Lower leg skin (tissue), 3 donors: ENCODE measurements around the gene TTYH2.

Source experiments
- POLR2A ChIP-seq, 2 donors: fragments of 450-650 bp; IDR thresholded peaks; one replicate each; pipeline ENCODE4 v1.6.1; 2016 to 2017; ENCODE audit warnings: antibody characterized with exemption in 2 of 2, mild to moderate bottlenecking in 1 of 2, moderate library complexity in 1 of 2
- TF ChIP-seq, protein P1 (sequence below), 3 donors: fragments of 450-650 bp; IDR thresholded peaks; one replicate each; pipeline ENCODE4 v1.5.1; 2016; ENCODE audit warnings: antibody characterized with exemption in 3 of 3, mild to moderate bottlenecking in 3 of 3, moderate library complexity in 2 of 3

DNA sequence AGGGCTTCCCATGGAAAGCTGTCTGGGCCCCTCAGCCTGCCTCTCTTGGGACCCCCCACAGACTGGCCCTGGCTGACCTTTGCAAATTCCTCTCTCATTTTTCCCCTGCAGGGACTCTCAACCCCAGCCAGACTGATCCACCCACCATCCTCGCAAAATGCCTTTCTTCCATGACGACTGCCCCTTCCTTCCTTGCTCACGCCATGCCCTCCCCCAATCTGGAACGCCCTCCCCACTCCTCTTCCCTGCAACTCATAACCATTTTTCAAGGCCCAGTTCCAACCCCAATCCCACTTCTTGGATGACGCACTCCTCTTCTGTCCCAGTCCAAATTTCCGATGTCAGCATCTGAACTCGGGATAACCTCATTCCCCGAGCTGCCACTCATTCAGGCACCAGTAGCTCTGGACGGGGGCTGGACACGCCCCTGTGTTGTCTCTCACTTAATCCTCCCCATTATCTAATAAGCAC is 59.4 kb downstream of the TTYH2 start:
- TF ChIP-seq, protein P1, sequence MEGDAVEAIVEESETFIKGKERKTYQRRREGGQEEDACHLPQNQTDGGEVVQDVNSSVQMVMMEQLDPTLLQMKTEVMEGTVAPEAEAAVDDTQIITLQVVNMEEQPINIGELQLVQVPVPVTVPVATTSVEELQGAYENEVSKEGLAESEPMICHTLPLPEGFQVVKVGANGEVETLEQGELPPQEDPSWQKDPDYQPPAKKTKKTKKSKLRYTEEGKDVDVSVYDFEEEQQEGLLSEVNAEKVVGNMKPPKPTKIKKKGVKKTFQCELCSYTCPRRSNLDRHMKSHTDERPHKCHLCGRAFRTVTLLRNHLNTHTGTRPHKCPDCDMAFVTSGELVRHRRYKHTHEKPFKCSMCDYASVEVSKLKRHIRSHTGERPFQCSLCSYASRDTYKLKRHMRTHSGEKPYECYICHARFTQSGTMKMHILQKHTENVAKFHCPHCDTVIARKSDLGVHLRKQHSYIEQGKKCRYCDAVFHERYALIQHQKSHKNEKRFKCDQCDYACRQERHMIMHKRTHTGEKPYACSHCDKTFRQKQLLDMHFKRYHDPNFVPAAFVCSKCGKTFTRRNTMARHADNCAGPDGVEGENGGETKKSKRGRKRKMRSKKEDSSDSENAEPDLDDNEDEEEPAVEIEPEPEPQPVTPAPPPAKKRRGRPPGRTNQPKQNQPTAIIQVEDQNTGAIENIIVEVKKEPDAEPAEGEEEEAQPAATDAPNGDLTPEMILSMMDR (IDR thresholded peaks at IDR 0.05) = no peak
- no peak for TF ChIP-seq POLR2A (IDR thresholded peaks at IDR 0.05)
